Measurements from ENCODE around the gene P2RY8. TPM values are rescaled to one million over a fixed set of nuclear protein-coding genes. Genes with fewer than 3 reads are reported as not detected.
A peak's percentile ranks its signal among the peaks of the same experiment; 100 is the strongest.

P2RY8 gene
- total and polyA plus RNA-seq, 2 donors from 2014 or later: 1.4 to 6.6 TPM

DNA sequence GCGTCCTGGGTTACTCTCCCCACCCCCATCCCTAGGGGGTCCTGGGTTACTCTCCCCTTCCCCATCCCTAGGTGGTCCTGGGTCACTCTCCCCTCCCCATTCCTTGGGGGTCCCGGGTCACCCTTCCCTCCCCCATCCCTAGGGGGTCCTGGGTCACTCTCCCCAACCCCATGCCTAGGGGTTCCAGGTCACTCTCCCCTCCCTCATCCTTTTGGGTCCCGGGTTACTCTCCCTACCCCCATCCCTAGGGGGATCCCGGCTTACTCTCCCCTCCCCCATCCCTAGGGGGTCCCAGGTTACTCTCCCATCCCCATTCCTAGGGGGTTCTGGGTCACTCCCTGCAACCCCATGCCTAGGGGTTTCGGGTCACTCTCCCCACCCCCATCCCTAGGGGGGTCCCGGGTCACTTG, 85.7 kb downstream of the P2RY8 start:
- Histone ChIP-seq H3K9ac (ENCODE audit: low read length in 3 of 3) (peak overlapping the region in 1 of 3 donors; percentile 79), H3K4me1 (ENCODE audit: control insufficient read depth in 2 of 3, insufficient read depth in 2 of 3, low read depth in 1 of 3, low read length in 3 of 3) (peaks cover 0 to 8% (median 4%) of the 10 kb centered on the region in 3 donors), H3K27me3 (ENCODE audit: control insufficient read depth, insufficient read depth, low read length) (no peaks in the 10 kb centered on the region), H3K4me3 (ENCODE audit: low read length in 3 of 3) (peak overlapping the region in 1 of 3 donors; percentile 86), H3K9me3 (ENCODE audit: control insufficient read depth in 2 of 3, insufficient read depth in 1 of 3, low read length in 3 of 3) (peaks cover 0 to 6% (median 0%) of the 10 kb centered on the region in 3 donors), H3K36me3 (ENCODE audit: control insufficient read depth in 2 of 3, insufficient read depth in 3 of 3, low read length in 3 of 3) (no peaks in the 10 kb centered on the region), H3K27ac (ENCODE audit: low read depth in 2 of 2, low read length in 2 of 2) (no peak overlapping the region)
- FAIRE-seq (no peak), DNase-seq (peak in 1 of 5 donors; percentile 72)
- intact Hi-C loops (cut with DNase I): no loop called here
- TF ChIP-seq, protein P1, sequence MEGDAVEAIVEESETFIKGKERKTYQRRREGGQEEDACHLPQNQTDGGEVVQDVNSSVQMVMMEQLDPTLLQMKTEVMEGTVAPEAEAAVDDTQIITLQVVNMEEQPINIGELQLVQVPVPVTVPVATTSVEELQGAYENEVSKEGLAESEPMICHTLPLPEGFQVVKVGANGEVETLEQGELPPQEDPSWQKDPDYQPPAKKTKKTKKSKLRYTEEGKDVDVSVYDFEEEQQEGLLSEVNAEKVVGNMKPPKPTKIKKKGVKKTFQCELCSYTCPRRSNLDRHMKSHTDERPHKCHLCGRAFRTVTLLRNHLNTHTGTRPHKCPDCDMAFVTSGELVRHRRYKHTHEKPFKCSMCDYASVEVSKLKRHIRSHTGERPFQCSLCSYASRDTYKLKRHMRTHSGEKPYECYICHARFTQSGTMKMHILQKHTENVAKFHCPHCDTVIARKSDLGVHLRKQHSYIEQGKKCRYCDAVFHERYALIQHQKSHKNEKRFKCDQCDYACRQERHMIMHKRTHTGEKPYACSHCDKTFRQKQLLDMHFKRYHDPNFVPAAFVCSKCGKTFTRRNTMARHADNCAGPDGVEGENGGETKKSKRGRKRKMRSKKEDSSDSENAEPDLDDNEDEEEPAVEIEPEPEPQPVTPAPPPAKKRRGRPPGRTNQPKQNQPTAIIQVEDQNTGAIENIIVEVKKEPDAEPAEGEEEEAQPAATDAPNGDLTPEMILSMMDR (IDR thresholded peaks at IDR 0.05; ENCODE audit: borderline replicate concordance, extremely low read depth, insufficient read depth): no peak

DNA sequence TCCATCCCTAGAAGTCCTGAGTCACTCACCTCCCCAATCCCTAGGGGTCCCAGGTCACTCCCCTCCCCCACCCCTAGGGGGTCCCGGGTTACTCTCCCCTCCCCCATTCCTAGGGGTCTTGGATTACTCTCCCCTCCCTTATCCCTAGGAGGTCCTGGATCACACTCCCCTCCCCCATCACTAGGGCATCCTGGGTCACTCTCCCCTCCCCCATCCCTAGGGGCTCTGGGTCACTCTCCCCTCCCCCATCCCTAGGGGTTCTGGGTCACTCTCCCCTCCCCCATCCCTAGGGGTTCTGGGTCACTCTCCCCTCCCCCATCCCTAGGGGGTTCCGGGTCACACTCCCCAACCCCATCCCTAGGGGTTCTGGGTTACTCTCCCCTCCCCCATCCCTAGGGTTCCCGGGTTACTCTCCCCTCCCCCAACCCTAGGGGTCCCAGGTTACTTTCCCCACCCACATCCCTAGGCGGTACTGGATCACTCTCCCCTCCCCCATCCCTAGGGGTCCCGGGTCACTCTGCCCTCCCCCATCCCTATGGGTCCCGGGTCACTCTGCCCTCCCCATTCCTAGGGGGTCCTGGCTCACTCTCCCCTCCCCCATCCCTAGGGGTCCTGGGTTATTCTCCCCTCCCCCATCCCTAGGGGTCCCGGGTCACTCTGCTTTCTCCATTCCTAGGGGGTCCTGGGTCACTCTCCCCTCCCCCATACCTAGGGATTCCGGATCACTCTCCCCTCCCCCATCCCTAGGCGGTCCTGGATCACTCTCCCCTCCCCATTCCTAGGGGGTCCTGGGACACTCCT, 86.4 kb downstream of the P2RY8 start:
- Histone ChIP-seq H3K9me3 (ENCODE audit: control insufficient read depth in 2 of 3, insufficient read depth in 1 of 3, low read length in 3 of 3) (peaks cover 0 to 6% (median 0%) of the 10 kb centered on the region in 3 donors), H3K36me3 (ENCODE audit: control insufficient read depth in 2 of 3, insufficient read depth in 3 of 3, low read length in 3 of 3) (no peaks in the 10 kb centered on the region), H3K4me3 (ENCODE audit: low read length in 3 of 3) (no peak overlapping the region), H3K9ac (ENCODE audit: low read length in 3 of 3) (no peak overlapping the region), H3K4me1 (ENCODE audit: control insufficient read depth in 2 of 3, insufficient read depth in 2 of 3, low read depth in 1 of 3, low read length in 3 of 3) (peaks cover 0 to 8% (median 4%) of the 10 kb centered on the region in 3 donors), H3K27ac (ENCODE audit: low read depth in 2 of 2, low read length in 2 of 2) (no peak overlapping the region), H3K27me3 (ENCODE audit: control insufficient read depth, insufficient read depth, low read length) (no peaks in the 10 kb centered on the region)
- DNase-seq (peak in 2 of 5 donors; percentile 51 to 84), FAIRE-seq (no peak)
- TF ChIP-seq, protein P1 (IDR thresholded peaks at IDR 0.05; ENCODE audit: borderline replicate concordance, extremely low read depth, insufficient read depth): no peak
- intact Hi-C loops (cut with DNase I): no loop called here

DNA sequence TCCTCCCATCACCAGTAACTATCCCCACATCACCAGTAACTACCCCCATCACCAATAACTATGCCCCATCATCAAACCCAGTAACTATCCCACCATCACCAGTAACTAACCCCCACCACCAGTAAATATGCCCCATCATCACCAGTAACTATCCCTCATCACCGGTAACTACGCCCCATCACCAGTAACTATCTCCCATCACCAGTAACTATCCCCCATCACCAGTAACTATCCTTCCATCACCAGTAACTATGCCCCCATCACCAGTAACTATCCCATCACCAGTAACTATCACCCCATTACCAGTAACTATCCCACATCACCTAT, 87.2 kb downstream of the P2RY8 start:
- H3K4me1 ChIP-seq (ENCODE audit: control insufficient read depth in 2 of 3, insufficient read depth in 2 of 3, low read depth in 1 of 3, low read length in 3 of 3): peaks cover 0 to 8% (median 4%) of the 10 kb centered on the region in 3 donors
- no peaks in the 10 kb centered on the region for H3K36me3 ChIP-seq (ENCODE audit: control insufficient read depth in 2 of 3, insufficient read depth in 3 of 3, low read length in 3 of 3)
- TF ChIP-seq, protein P1 (IDR thresholded peaks at IDR 0.05; ENCODE audit: borderline replicate concordance, extremely low read depth, insufficient read depth): no peak
- H3K27ac ChIP-seq (ENCODE audit: low read depth in 2 of 2, low read length in 2 of 2): no peak overlapping the region
- H3K4me3 ChIP-seq (ENCODE audit: low read length in 3 of 3): no peak overlapping the region
- peaks cover 0 to 6% (median 0%) of the 10 kb centered on the region in 3 donors for H3K9me3 ChIP-seq (ENCODE audit: control insufficient read depth in 2 of 3, insufficient read depth in 1 of 3, low read length in 3 of 3)
- H3K9ac ChIP-seq (ENCODE audit: low read length in 3 of 3): no peak overlapping the region
- intact Hi-C loops (cut with DNase I): loop anchor here (10.0 kb wide), 1 partner anchor 55 kb away; the partner anchor contains the start of gene SLC25A6
- no peaks in the 10 kb centered on the region for H3K27me3 ChIP-seq (ENCODE audit: control insufficient read depth, insufficient read depth, low read length)
- DNase-seq (no peak), FAIRE-seq (no peak)
